ENCODE measurements around the gene LRRC28.

Gene LRRC28

DNA sequence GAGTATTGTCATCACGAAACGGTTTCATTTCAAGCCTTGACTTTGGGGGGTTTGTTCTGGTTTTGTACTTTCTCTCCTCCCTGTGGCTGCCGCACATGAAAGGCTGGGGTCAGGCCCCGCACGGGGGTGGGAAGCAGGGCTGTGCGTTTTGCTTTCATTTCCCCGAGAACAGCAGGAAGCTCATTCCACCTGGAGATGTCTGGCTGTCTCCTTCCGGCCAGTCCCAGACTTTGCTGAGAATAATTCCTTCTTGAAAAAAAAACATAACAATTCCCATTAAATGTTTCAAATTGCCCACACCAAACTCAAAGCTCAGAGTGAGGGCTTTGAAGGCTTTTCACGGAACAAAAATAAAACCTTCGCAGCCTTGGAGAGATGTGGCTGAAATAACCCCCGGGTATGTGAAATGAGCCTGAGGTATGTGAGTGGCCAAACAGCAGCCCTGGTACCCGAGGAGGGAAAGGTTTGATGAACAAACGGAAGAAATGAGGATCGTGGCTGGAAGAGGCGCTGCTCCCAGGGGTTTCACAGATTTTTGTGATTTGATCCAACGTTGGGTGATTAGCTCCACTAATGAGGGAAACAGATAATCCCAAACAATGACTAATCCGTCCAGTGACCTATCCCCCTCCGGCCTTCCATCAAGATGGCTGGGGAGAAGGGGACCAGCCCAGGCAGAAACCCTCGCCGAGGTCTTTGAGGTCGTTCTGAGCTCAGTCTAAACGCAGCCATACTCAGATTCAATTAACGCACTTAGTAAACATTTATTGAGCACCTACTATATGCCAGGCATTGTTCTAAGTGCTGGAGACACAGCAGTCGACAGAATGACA, 187.6 kb downstream of the LRRC28 start:
- no peak for DNase-seq

DNA sequence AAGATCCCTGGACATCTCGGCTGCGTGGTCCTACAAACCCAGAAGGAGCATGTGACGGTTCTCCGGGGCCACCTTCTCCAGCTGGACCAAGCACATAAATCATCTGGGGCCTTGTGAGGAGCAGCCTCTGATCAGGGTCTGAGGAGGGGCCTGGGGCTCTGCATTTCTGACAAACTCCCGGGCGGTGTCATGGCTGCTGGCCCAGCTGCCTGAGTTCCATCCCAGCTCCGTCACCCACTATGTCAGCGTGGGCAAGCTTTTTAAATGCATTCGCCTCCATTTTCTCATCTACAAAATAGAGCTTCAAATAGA, 188.2 kb downstream of the LRRC28 start:
- no peak for DNase-seq

DNA sequence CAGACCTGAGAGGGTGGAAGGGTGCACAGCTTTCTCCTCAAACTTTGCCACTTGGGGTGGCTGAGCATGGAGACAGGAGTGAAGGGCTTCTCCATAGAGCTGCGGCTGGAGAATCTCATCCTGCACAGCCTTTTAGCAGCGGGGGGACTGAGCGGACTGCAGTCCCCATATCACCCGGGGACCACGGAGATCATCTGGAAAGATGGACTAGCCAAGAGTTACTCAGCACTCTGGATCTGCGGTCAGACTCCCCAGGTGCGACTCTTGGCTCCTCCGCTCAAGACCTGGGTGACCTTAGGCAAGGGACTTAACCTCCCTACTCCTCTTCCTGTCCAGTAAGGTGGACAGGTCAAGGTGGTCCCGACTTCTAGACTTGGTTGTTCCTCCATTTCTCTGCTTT, 188.7 kb downstream of the LRRC28 start:
- DNase-seq, result no peak
